HG03064 (cell line): Measurements from ENCODE around the gene ITPRIPL1.

Experiments
- ATAC-seq: cut with Tn5 transposase; IDR thresholded peaks from one replicate; pipeline ENCODE4 v1.9.1; 2021; ENCODE audit warnings: low read depth; ENCODE audit not compliant: unreplicated experiment

ITPRIPL1 gene

DNA sequence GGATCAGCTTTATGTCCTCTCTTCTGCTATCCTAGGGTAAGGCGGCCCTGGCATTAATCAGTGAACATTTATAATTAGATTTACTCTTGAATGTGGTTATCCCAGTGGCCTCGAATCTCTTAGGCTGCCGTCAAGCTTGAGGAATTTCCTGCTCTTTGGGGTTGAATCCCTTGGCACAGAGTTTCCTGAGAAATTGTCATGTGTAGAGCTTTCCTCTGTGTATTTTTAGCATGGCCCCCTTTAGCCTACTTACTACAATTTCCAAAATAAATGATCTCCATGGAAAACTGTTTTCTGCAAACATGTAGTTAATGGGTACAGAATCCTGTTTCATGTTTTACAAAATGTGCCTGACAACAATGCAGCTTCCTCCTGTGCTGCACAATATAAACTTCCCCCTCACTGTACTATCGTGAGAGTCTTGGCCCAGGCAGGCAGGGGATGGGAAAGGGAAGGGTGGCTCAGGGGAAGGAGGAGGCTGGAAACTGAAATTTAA lies 28.5 kb downstream of the ITPRIPL1 start:
- no peak for ATAC-seq

DNA sequence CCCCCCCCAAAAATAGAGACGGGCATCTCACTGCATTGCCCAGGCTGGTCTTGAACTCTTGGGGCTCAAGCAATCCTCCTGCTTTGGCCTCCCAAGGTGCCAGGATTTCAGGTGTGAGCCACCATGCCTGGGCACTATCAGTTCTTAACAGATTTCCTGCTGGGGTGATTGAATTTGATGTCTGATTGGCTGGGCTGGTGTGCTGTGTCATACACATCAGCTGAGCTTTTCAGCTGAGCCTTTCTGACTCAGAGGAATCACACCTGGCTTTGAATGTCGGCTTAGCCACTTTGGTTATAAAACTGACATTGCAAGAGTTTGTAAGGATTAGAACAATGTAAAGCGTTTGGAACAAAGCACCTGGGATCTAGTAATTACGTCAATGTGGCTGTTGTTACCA lies 29.4 kb downstream of the ITPRIPL1 start:
- ATAC-seq: no peak

DNA sequence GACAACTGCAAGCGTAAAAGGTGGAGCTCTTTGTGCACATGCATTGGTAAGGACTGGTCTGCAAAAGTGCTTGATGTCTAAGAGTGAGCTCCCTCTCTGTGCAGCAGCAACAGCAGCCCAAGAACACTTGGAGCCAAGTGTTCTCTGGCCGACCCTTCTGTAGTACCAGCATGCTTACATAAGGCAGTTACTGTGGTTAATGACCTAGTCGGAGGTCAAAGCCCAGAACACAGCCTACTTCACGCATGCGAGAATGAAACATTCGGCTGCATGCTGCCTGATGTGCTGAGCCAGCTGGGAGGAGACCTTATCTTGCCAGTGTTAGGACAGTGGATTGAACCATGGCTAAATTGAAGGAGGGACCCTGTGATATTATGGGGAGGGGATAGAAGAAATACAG lies 31.8 kb downstream of the ITPRIPL1 start:
- no peak for ATAC-seq

- ATAC-seq: no peak
Observed at GRCh38 chr2:96359310-96359709, 34.2 kb downstream of the ITPRIPL1 start.

- no peak for ATAC-seq
Observed at GRCh38 chr2:96359866-96360265, 34.7 kb downstream of the ITPRIPL1 start.

DNA sequence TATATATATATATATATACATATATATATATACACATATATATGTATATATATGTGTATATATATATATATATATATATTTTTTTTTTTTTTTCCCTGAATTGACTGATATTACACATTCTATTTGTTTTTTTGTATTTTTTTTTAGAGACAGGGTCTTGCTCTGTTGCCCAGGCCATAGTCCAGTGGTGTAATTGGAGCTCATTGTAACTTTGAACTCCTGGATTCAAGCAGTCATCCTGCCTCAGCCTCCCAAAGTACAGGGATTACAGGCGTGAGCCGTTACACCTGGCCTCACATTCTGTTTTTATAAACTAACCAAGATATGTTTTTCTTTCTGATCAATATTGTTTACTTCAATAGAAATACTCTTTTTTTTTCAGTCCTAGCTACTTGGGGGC lies 36.6 kb downstream of the ITPRIPL1 start:
- ATAC-seq: no peak

GRCh38 chr2:96369186-96369585 lies 44.1 kb downstream of the ITPRIPL1 start:
- ATAC-seq: no peak

DNA sequence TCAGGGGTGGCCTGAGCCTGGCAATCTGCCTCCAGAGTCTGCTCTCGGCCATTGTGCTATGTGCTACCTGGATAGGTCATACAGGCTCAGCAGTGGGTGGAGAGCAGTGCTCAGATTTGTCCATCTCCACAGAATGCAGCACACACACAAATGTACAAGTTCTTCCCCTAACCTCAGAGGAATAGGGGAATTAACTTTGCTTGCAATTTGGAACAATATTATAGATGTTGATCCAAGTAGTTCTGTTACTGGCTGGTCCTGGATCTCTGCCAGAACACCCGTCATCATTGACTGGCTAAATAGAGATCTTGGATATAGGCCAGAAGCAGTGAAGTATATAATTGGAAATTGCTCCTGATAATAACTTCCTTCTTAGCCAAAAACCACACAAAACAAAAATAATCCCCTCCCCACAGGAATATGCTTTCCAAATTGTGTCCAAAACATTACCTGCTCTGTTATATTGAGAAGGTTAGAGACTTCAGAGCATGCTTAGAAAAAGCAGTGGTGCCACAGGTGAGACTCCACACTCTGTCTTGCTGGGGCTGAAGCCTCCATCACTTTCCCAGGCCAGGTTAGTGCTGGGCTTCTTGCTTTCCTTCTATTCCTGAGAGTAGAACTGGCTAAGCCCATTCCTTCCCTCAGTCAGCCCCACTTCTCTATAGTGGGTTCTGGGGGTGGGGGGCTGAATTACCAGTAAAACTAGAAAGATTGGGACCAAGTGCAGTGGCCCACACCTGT lies 49.3 kb downstream of the ITPRIPL1 start:
- no peak for ATAC-seq
